Fibroblast of gingiva (primary cell): ENCODE data around the gene TPRX2.
"Not testable (repeated sequence)": the region's sequence is repeated elsewhere in the genome, so short reads cannot be mapped to it uniquely, and the experiment has no call there.

ENCODE experiments used
- DNase-seq: peaks from one replicate; pipeline ENCODE4 v3.0.0-alpha.2; 2011; ENCODE audit warnings: low read depth

Gene TPRX2

GRCh38 chr19:47861630-47862029 lies 2.6 kb downstream of the TPRX2 start:
- no peak for DNase-seq

GRCh38 chr19:47863514-47863936 lies 4.5 kb downstream of the TPRX2 start:
- DNase-seq, result peak; percentile 52

GRCh38 chr19:47865166-47865565 lies 6.1 kb downstream of the TPRX2 start:
- DNase-seq, result no peak

- no peak for DNase-seq
Measured at GRCh38 chr19:47878906-47879305, 19.9 kb downstream of the TPRX2 start.

- not testable (repeated sequence) for DNase-seq
Measured at GRCh38 chr19:47879385-47879784, 20.4 kb downstream of the TPRX2 start.

- DNase-seq, result no peak
Measured at GRCh38 chr19:47881757-47882156, 22.7 kb downstream of the TPRX2 start.

GRCh38 chr19:47882890-47883289 lies 23.9 kb downstream of the TPRX2 start:
- no peak for DNase-seq

GRCh38 chr19:47885067-47885463 lies 26.0 kb downstream of the TPRX2 start:
- DNase-seq, result no peak

GRCh38 chr19:47886010-47886559 lies 27.1 kb downstream of the TPRX2 start, which contains the start of gene SULT2A1:
SULT2A1 (minus strand) TSS chr19:47886315; CDS start chr19:47886257, 58 bp downstream.
- DNase-seq, result no peak

- no peak for DNase-seq
Measured at GRCh38 chr19:47890865-47891621, 32.0 kb downstream of the TPRX2 start.

- DNase-seq, result no peak
Measured at GRCh38 chr19:47891622-47891922, 32.5 kb downstream of the TPRX2 start.

- DNase-seq, result no peak
Measured at GRCh38 chr19:47891923-47892666, 33.1 kb downstream of the TPRX2 start.

- DNase-seq, result peak; percentile 36
Measured at GRCh38 chr19:47895165-47895782, 36.2 kb downstream of the TPRX2 start.

- DNase-seq, result no peak
Measured at GRCh38 chr19:47896019-47896418, 37.0 kb downstream of the TPRX2 start.

- no peak for DNase-seq
Measured at GRCh38 chr19:47896773-47897172, 37.7 kb downstream of the TPRX2 start.

- DNase-seq, result no peak
Measured at GRCh38 chr19:47897861-47898260, 38.8 kb downstream of the TPRX2 start.

GRCh38 chr19:47899335-47899734 lies 40.3 kb downstream of the TPRX2 start:
- no peak for DNase-seq

- no peak for DNase-seq
Measured at GRCh38 chr19:47901370-47901769, 42.3 kb downstream of the TPRX2 start.

GRCh38 chr19:47909350-47909749 lies 50.3 kb downstream of the TPRX2 start:
- not testable (repeated sequence) for DNase-seq

- DNase-seq, result not testable (repeated sequence)
Measured at GRCh38 chr19:47910191-47910590, 51.2 kb downstream of the TPRX2 start.
